ENCODE data around the gene ZFC3H1. TPM values are rescaled to one million over a fixed set of nuclear protein-coding genes. Genes with fewer than 3 reads are reported as not detected.

The ZFC3H1 gene
- total RNA-seq, 1 donor from 2014 or later, result 37.9 TPM

GRCh38 chr12:71671816-71672215 lies 8.2 kb upstream of the ZFC3H1 start:
- Mint-ChIP-seq H3K9me3 (no peaks in the 10 kb centered on the region), H3K4me1 (peaks cover 4% of the 10 kb centered on the region), H3K27ac (no peak overlapping the region), H3K36me3 (peaks cover 7% of the 10 kb centered on the region), H3K4me3 (no peak overlapping the region), H3K27me3 (ENCODE audit: insufficient read depth, low read depth) (no peaks in the 10 kb centered on the region)
- no peak overlapping the region for H2AFZ ChIP-seq (replicated peaks)
- H3K9me3 ChIP-seq (ENCODE audit: low read depth), result no peaks in the 10 kb centered on the region
- DNase-seq (ENCODE audit: low spot score), result no peak
- H3K27ac ChIP-seq, result no peak overlapping the region
- H3K4me1 ChIP-seq, result peaks cover 8% of the 10 kb centered on the region
- H3K27me3 ChIP-seq, result no peaks in the 10 kb centered on the region
- peaks cover 5% of the 10 kb centered on the region for H3K79me2 ChIP-seq (ENCODE audit: low read depth)
- no peak overlapping the region for H3K4me3 ChIP-seq
- H3K36me3 ChIP-seq, result no peaks in the 10 kb centered on the region
- H3K9ac ChIP-seq, result no peak overlapping the region
- no peaks in the 10 kb centered on the region for H3F3A ChIP-seq (ENCODE audit: low read depth)
- no peak overlapping the region for H3K4me2 ChIP-seq
- TF ChIP-seq EZH2 (IDR thresholded peaks at IDR 0.05) (no peak), EZH2phosphoT487 (IDR thresholded peaks at IDR 0.05) (no peak), CTCF (IDR thresholded peaks at IDR 0.05) (no peak)
- no peaks in the 10 kb centered on the region for H4K20me1 ChIP-seq (ENCODE audit: low read depth)

DNA sequence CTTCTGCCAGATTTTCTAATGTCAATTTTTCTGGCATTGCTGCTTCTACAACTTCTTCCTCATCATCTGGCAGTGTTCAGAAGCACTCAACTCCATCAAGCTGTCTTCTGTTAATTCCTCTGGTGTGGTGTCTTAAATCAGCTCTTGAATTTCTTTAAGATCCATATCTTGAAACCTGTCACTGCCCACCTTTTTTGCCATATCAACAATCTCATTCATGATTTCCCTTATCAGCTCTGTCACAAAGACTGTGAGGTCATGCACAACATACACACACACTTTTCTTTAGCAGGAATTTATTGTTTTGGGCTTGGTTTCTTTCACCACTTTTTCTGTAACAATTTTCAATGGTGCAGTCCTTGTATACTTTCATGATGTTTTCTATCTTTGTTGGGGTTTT lies 7.7 kb upstream of the ZFC3H1 start:
- Histone ChIP-seq H3K36me3 (no peaks in the 10 kb centered on the region), H3K9me3 (ENCODE audit: low read depth) (no peaks in the 10 kb centered on the region), H3K27me3 (no peaks in the 10 kb centered on the region), H2AFZ (replicated peaks) (no peak overlapping the region), H3K4me1 (peaks cover 8% of the 10 kb centered on the region), H3K9ac (no peak overlapping the region), H3K4me2 (no peak overlapping the region), H3K79me2 (ENCODE audit: low read depth) (peaks cover 10% of the 10 kb centered on the region), H3F3A (ENCODE audit: low read depth) (no peaks in the 10 kb centered on the region), H3K27ac (no peak overlapping the region), H4K20me1 (ENCODE audit: low read depth) (no peaks in the 10 kb centered on the region), H3K4me3 (no peak overlapping the region)
- no peak overlapping the region for H3K27ac Mint-ChIP-seq
- H3K4me1 Mint-ChIP-seq, result peaks cover 4% of the 10 kb centered on the region
- H3K36me3 Mint-ChIP-seq, result peaks cover 7% of the 10 kb centered on the region
- no peak for TF ChIP-seq CTCF (IDR thresholded peaks at IDR 0.05)
- H3K4me3 Mint-ChIP-seq, result no peak overlapping the region
- H3K27me3 Mint-ChIP-seq (ENCODE audit: insufficient read depth, low read depth), result no peaks in the 10 kb centered on the region
- H3K9me3 Mint-ChIP-seq, result no peaks in the 10 kb centered on the region
- DNase-seq (ENCODE audit: low spot score), result no peak

DNA sequence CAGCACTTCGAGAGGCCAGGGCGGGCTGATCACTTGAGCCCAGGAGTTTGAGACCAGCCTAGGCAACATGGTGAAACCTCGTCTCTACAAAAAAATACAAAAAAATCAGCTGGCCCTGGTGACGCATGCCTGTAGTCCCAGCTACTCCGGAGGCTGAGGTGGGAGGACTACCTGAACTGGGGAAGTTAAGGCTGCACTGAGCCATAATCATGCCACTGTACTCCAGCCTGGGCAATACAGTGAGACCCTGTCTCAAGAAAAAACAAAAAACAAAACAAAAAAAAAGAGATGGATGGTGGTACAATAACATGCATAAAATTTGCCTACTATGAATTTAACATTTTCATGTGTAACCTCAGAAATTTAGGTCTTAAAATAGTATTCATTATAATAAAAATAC lies 2.6 kb upstream of the ZFC3H1 start:
- Histone ChIP-seq H3K4me2 (no peak overlapping the region), H3F3A (ENCODE audit: low read depth) (peaks cover 11% of the 10 kb centered on the region), H3K4me1 (peaks cover 16% of the 10 kb centered on the region), H4K20me1 (ENCODE audit: low read depth) (peaks cover 19% of the 10 kb centered on the region), H3K9me3 (ENCODE audit: low read depth) (no peaks in the 10 kb centered on the region), H2AFZ (replicated peaks) (no peak overlapping the region), H3K27me3 (no peaks in the 10 kb centered on the region), H3K27ac (no peak overlapping the region), H3K9ac (no peak overlapping the region), H3K79me2 (ENCODE audit: low read depth) (peaks cover 54% of the 10 kb centered on the region), H3K4me3 (no peak overlapping the region), H3K36me3 (no peaks in the 10 kb centered on the region)
- Mint-ChIP-seq H3K36me3 (peaks cover 12% of the 10 kb centered on the region), H3K27me3 (ENCODE audit: insufficient read depth, low read depth) (no peaks in the 10 kb centered on the region), H3K4me1 (peaks cover 22% of the 10 kb centered on the region), H3K9me3 (no peaks in the 10 kb centered on the region), H3K4me3 (no peak overlapping the region), H3K27ac (no peak overlapping the region)
- TF ChIP-seq EZH2 (IDR thresholded peaks at IDR 0.05), result no peak
- TF ChIP-seq CTCF (IDR thresholded peaks at IDR 0.05), result no peak
- TF ChIP-seq EZH2phosphoT487 (IDR thresholded peaks at IDR 0.05), result no peak
- no peak for DNase-seq (ENCODE audit: low spot score)

DNA sequence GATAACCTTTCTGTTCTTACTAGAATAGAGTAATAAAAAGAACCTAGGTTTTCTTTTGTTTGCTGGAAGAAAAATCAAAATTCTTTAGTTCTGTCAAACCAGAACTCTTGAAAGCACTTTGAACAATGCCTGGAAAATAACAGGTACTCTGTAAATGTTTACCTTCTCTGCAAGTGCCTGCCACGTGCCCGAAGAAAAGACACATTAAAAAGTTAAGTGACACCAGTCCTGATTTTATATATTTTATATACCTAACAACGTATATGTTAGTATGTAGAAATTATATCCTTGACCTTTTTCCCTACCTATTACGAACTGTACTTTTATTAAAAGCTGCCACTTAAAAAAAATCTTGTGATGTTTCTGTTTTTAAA lies 1.4 kb upstream of the ZFC3H1 start:
- Histone ChIP-seq H4K20me1 (ENCODE audit: low read depth) (peaks cover 26% of the 10 kb centered on the region), H3K36me3 (no peaks in the 10 kb centered on the region), H3K9ac (peak overlapping the region; percentile 92), H3K4me1 (peaks cover 21% of the 10 kb centered on the region), H3K79me2 (ENCODE audit: low read depth) (peaks cover 66% of the 10 kb centered on the region), H3K4me2 (peak overlapping the region; percentile 91), H3K27ac (peak overlapping the region; percentile 98), H3K27me3 (no peaks in the 10 kb centered on the region), H3K9me3 (ENCODE audit: low read depth) (no peaks in the 10 kb centered on the region), H2AFZ (replicated peaks) (no peak overlapping the region), H3F3A (ENCODE audit: low read depth) (peaks cover 11% of the 10 kb centered on the region), H3K4me3 (peak overlapping the region; percentile 86)
- H3K4me1 Mint-ChIP-seq, result peaks cover 22% of the 10 kb centered on the region
- H3K27me3 Mint-ChIP-seq (ENCODE audit: insufficient read depth, low read depth), result no peaks in the 10 kb centered on the region
- H3K27ac Mint-ChIP-seq, result peak overlapping the region; percentile 51
- TF ChIP-seq EZH2phosphoT487 (IDR thresholded peaks at IDR 0.05) (no peak), CTCF (IDR thresholded peaks at IDR 0.05) (no peak), EZH2 (IDR thresholded peaks at IDR 0.05) (no peak)
- H3K4me3 Mint-ChIP-seq, result peak overlapping the region; percentile 95
- H3K9me3 Mint-ChIP-seq, result no peaks in the 10 kb centered on the region
- DNase-seq (ENCODE audit: low spot score), result no peak
- H3K36me3 Mint-ChIP-seq, result peaks cover 12% of the 10 kb centered on the region
